B cell (primary cell): Measurements from ENCODE around the gene GEMIN4. TPM values are rescaled to one million over a fixed set of nuclear protein-coding genes. Genes with fewer than 3 reads are reported as not detected.

Source experiments
- ATAC-seq: fragments of 200-7000 bp; cut with Tn5 transposase; one replicate; pipeline ENCODE4 v1.10.0; 2021; ENCODE audit warnings: low read depth, mild to moderate bottlenecking, moderate number of reproducible peaks, moderate library complexity
- CTCF ChIA-PET: fragments of 350-600 bp; sonication (Branson Sonifier 250); formaldehyde crosslinking; loops from one replicate; lab custom pipeline; 2021; ENCODE audit warnings: antibody characterized with exemption, inconsistent platforms; lab: Charles Lee
- POLR2A ChIA-PET: fragments of 350-600 bp; sonication (Branson Sonifier 250); formaldehyde crosslinking; loops from one replicate; lab custom pipeline; 2021; ENCODE audit warnings: antibody characterized with exemption; lab: Charles Lee
- DNase-seq: peaks from one replicate; pipeline ENCODE4 v3.0.0; 2013
- H2AFZ ChIP-seq: 2 replicates; pipeline ENCODE4 v1.6.1; 2012; ENCODE audit warnings: mild to moderate bottlenecking, low read depth, low read length; ENCODE audit not compliant: insufficient read depth, poor library complexity, severe bottlenecking
- H3K27ac ChIP-seq, 2 donors: 1 replicate in 1 of 2; 2 replicates in 1 of 2; pipeline ENCODE4 v1.5.1; 2012 to 2013; ENCODE audit warnings: low read length in 2 of 2, mild to moderate bottlenecking in 2 of 2, moderate library complexity in 1 of 2
- H3K27me3 ChIP-seq, 4 experiments: fragments of 200-600 bp in 1 of 4; sonication (generic) in 1 of 4; replicated peaks in 1 of 4; 1 replicate in 2 of 4; 2 replicates in 2 of 4; pipeline versions ENCODE4 v1.6.1 to v1.7.0; 2013 to 2016; ENCODE audit warnings: low read length in 3 of 4, mild to moderate bottlenecking in 2 of 4, mixed read lengths in 1 of 4, moderate library complexity in 1 of 4; ENCODE audit not compliant: insufficient read depth in 4 of 4, control insufficient read depth in 3 of 4; ENCODE audit errors: control extremely low read depth in 1 of 4
- H3K36me3 ChIP-seq, 2 experiments: replicated peaks in 1 of 2; 1 replicate in 1 of 2; 2 replicates in 1 of 2; pipeline versions ENCODE4 v1.6.1 to v1.7.1; 2013; ENCODE audit warnings: low read length in 1 of 2; ENCODE audit not compliant: insufficient read depth in 2 of 2, control insufficient read depth in 1 of 2; ENCODE audit errors: control extremely low read depth in 1 of 2, extremely low read depth in 1 of 2
- H3K4me1 ChIP-seq, 2 donors: fragments of 200-600 bp in 1 of 2; sonication (generic) in 1 of 2; 1 replicate in 1 of 2; 2 replicates in 1 of 2; pipeline versions ENCODE4 v1.5.1 to v1.6.1; 2013 to 2017; ENCODE audit warnings: low read length in 2 of 2; ENCODE audit not compliant: control insufficient read depth in 2 of 2, insufficient read depth in 2 of 2
- H3K4me2 ChIP-seq: replicated peaks from 2 replicates; pipeline ENCODE3; 2012; ENCODE audit warnings: mild to moderate bottlenecking, low read depth, low read length; ENCODE audit not compliant: poor library complexity, severe bottlenecking
- H3K4me3 ChIP-seq, 5 experiments: fragments of 200-600 bp in 1 of 5; sonication (generic) in 1 of 5; 1 replicate in 3 of 5; 2 replicates in 2 of 5; pipeline versions ENCODE4 v1.5.1 to v1.7.0; 2011 to 2016; ENCODE audit warnings: low read length in 4 of 5, mild to moderate bottlenecking in 4 of 5, low read depth in 2 of 5, control low read depth in 1 of 5, moderate library complexity in 1 of 5; ENCODE audit not compliant: insufficient read depth in 1 of 5; ENCODE audit errors: control extremely low read depth in 1 of 5, extremely low read depth in 1 of 5
- H3K79me2 ChIP-seq: fragments of 200-600 bp; sonication (generic); one replicate; pipeline ENCODE4 v1.6.0; 2016; ENCODE audit warnings: low read length; ENCODE audit not compliant: control insufficient read depth, insufficient read depth
- H3K9ac ChIP-seq: fragments of 200-600 bp; sonication (generic); 2 replicates; pipeline ENCODE4 v1.6.1; 2017; ENCODE audit warnings: mild to moderate bottlenecking, low read length, moderate library complexity
- H3K9me3 ChIP-seq, 3 donors: one replicate each; pipeline versions ENCODE4 v1.6.1 to v1.7.1; 2013; ENCODE audit warnings: low read length in 2 of 3; ENCODE audit not compliant: control insufficient read depth in 2 of 3, insufficient read depth in 1 of 3; ENCODE audit errors: control extremely low read depth in 1 of 3
- H4K20me1 ChIP-seq: 2 replicates; pipeline ENCODE4 v1.6.0; 2012; ENCODE audit warnings: mild to moderate bottlenecking, low read length; ENCODE audit not compliant: insufficient read depth, control insufficient read depth, poor library complexity, severe bottlenecking
- H3K27ac Mint-ChIP-seq: one replicate; pipeline ENCODE4 v1.8.0; 2021; ENCODE audit warnings: mixed read lengths
- H3K27me3 Mint-ChIP-seq: one replicate; pipeline ENCODE4 v1.8.0; 2021; ENCODE audit warnings: mixed read lengths
- H3K4me1 Mint-ChIP-seq: one replicate; pipeline ENCODE4 v1.8.0; 2021; ENCODE audit warnings: mixed read lengths
- H3K4me3 Mint-ChIP-seq: one replicate; pipeline ENCODE4 v1.8.0; 2021; ENCODE audit warnings: mixed read lengths
- H3K9me3 Mint-ChIP-seq: one replicate; pipeline ENCODE4 v1.8.0; 2022; ENCODE audit warnings: mixed read lengths; ENCODE audit not compliant: insufficient read depth
- CTCF ChIP-seq: fragments of 200-600 bp; IDR thresholded peaks from one replicate; pipeline ENCODE4 v1.8.0; 2022; ENCODE audit warnings: antibody characterized with exemption, mild to moderate bottlenecking
- EZH2 ChIP-seq: IDR thresholded peaks from 2 replicates; pipeline ENCODE4 v1.6.1; 2012; ENCODE audit warnings: borderline replicate concordance, low read depth, mild to moderate bottlenecking, moderate library complexity, low read length; ENCODE audit not compliant: insufficient read depth, poor library complexity, severe bottlenecking
- whole genome bisulfite sequencing: methylation state at CpG from one replicate; pipeline ENCODE4 v1.1.5; 2013; ENCODE audit warnings: missing lambda C conversion rate; ENCODE audit not compliant: insufficient coverage; 5-methylcytosine and 5-hydroxymethylcytosine counted together
- intact Hi-C: fragments of 100-400 bp; cut with micrococcal nuclease; formaldehyde crosslinking; loops from one replicate; pipeline ENCODE4 v1.10.0; 2022
- polyA plus RNA-seq: library from polyadenylated mRNA; depleted of rRNA; stranded (reverse); fragments of >200 nt; gene quantifications from 2 replicates; pipeline ENCODE4 v1.2.3, GENCODE V29; 2012
- total RNA-seq, 2 donors: library from RNA; stranded (reverse); fragments of 120-200 nt in 1 of 2; gene quantifications; 1 replicate in 1 of 2; 2 replicates in 1 of 2; pipeline versions ENCODE4 v1.2.3 to v1.2.4, GENCODE V29; 2013 to 2022

Gene GEMIN4
- total and polyA plus RNA-seq, 2 donors (not counting 1 experiment from before 2014, with no cell fraction given): 25.6 to 26.1 TPM

GRCh38 chr17:740240-741017, 11.6 kb downstream of the GEMIN4 start:
- Mint-ChIP-seq H3K4me3 (peak overlapping the region; percentile 65), H3K27me3 (no peaks in the 10 kb centered on the region), H3K27ac (peak overlapping the region; percentile 94), H3K9me3 (no peaks in the 10 kb centered on the region), H3K4me1 (peaks cover 15% of the 10 kb centered on the region)
- peak overlapping the region; percentile 68 for H3K4me2 ChIP-seq
- no peaks in the 10 kb centered on the region for H3K79me2 ChIP-seq
- H3K36me3 ChIP-seq: peaks cover 0 to 20% of the 10 kb centered on the region in 2 experiments
- POLR2A ChIA-PET: no interaction called here
- peak overlapping the region; percentile 15 to 47 (median 33) for H3K4me3 ChIP-seq
- H3K9ac ChIP-seq: peak overlapping the region; percentile 43
- peaks cover 14 to 18% of the 10 kb centered on the region in 2 donors for H3K4me1 ChIP-seq
- CTCF ChIA-PET: interaction anchor here (1.1 to 2.7 kb wide), 5 partner anchors 10 to 39 kb away, joined by 3 to 6 read pairs (median 4); no protein-coding TSS in a partner anchor
- no peaks in the 10 kb centered on the region for H3K9me3 ChIP-seq
- peak overlapping the region; percentile 45 for H2AFZ ChIP-seq
- no peaks in the 10 kb centered on the region for H3K27me3 ChIP-seq
- peak; percentile 94 for ATAC-seq
- H4K20me1 ChIP-seq: peaks cover 7% of the 10 kb centered on the region
- TF ChIP-seq CTCF (no peak), EZH2 (no peak)
- H3K27ac ChIP-seq: peak overlapping the region; percentile 70
- intact Hi-C loops: loop anchor here (1.0 kb wide), 3 partner anchors 12 to 256 kb away; partner anchors contain the start of genes GEMIN4 and VPS53
- 7% methylated on average over 17 of the region's 18 CpGs for WGBS
- DNase-seq: peak; percentile 91

DNA sequence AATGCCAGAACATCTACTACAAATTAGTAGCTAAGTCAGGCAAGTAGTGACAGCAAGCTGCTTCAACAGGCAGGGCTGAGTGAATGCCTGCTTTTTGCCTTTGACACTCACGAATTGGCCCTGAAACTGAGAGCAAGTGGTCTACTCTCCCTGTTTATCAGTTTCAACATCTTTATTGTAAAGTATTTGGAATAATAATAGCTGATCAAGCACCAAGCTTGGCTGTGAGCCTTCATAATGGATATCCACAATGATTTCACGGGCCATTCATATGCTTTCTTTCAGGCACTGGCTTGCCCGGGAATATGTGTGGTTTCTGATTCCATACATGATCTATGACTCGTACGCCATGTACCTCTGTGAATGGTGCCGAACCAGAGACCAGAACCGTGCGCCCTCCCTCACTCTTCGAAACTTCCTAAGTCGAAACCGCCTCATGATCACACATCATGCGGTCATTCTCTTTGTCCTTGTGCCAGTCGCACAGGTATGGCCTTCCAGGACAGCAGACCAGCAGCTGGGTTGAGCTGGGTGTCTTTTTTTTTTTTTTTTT, 14.4 kb downstream of the GEMIN4 start:
- Mint-ChIP-seq H3K27me3 (no peaks in the 10 kb centered on the region), H3K4me1 (peaks cover 21% of the 10 kb centered on the region), H3K9me3 (no peaks in the 10 kb centered on the region), H3K27ac (no peak overlapping the region), H3K4me3 (no peak overlapping the region)
- no peaks in the 10 kb centered on the region for H3K79me2 ChIP-seq
- no peak overlapping the region for H3K4me3 ChIP-seq
- intact Hi-C loops: no loop called here
- TF ChIP-seq EZH2: no peak
- no peak for TF ChIP-seq CTCF
- CTCF ChIA-PET: interaction anchor here (1.4 to 1.6 kb wide), 2 partner anchors 15 to 259 kb away, joined by 3 read pairs; partner anchors contain the start of gene TIMM22
- H3K27ac ChIP-seq: no peak overlapping the region
- peaks cover 0 to 9% (median 2%) of the 10 kb centered on the region in 4 experiments for H3K27me3 ChIP-seq
- H3K9me3 ChIP-seq: no peaks in the 10 kb centered on the region
- H3K9ac ChIP-seq: no peak overlapping the region
- H2AFZ ChIP-seq: no peak overlapping the region
- no peaks in the 10 kb centered on the region for H3K36me3 ChIP-seq
- H3K4me1 ChIP-seq: peaks cover 14 to 22% of the 10 kb centered on the region in 2 donors
- POLR2A ChIA-PET: no interaction called here
- ATAC-seq: no peak
- 98% methylated on average over 13 of the region's 13 CpGs for WGBS
- DNase-seq: no peak
- H4K20me1 ChIP-seq: no peaks in the 10 kb centered on the region
- no peak overlapping the region for H3K4me2 ChIP-seq
